HL-60/S4 (cell line): Measurements from ENCODE around the gene SMAP1.

Experiments used
- in situ Hi-C: fragments of 300-500 bp; cut with MboI; formaldehyde crosslinking; loops from 2 replicates; pipeline ENCODE4 v1.14.3; 2022; ENCODE audit warnings: low sequenced_read_pairs

SMAP1 gene

GRCh38 chr6:70667711-70668498 lies at the start of gene SMAP1:
TSS of gene SMAP1 (plus strand) at chr6:70667883. CDS start at chr6:70668024, 141 bp downstream.
- in situ Hi-C loops = no loop called here

GRCh38 chr6:70620746-70621145 lies 46.9 kb upstream of the SMAP1 start:
- in situ Hi-C loops = no loop called here

- in situ Hi-C loops = no loop called here
Observed at GRCh38 chr6:70622461-70622860, 45.2 kb upstream of the SMAP1 start.

GRCh38 chr6:70625436-70625835 lies 42.2 kb upstream of the SMAP1 start:
- in situ Hi-C loops = no loop called here

GRCh38 chr6:70627500-70628254 lies 40.0 kb upstream of the SMAP1 start:
- in situ Hi-C loops = no loop called here

GRCh38 chr6:70629929-70630328 lies 37.8 kb upstream of the SMAP1 start:
- in situ Hi-C loops = no loop called here

GRCh38 chr6:70633870-70634269 lies 33.8 kb upstream of the SMAP1 start:
- in situ Hi-C loops = no loop called here

- in situ Hi-C loops = no loop called here
Observed at GRCh38 chr6:70636596-70636995, 31.1 kb upstream of the SMAP1 start.

GRCh38 chr6:70638468-70638867 lies 29.2 kb upstream of the SMAP1 start:
- in situ Hi-C loops = no loop called here

- in situ Hi-C loops = no loop called here
Observed at GRCh38 chr6:70651326-70651905, 16.3 kb upstream of the SMAP1 start.

GRCh38 chr6:70652216-70652615 lies 15.5 kb upstream of the SMAP1 start:
- in situ Hi-C loops = no loop called here

- in situ Hi-C loops = no loop called here
Observed at GRCh38 chr6:70657706-70658105, 10.0 kb upstream of the SMAP1 start.

- in situ Hi-C loops = no loop called here
Observed at GRCh38 chr6:70663881-70664466, 3.7 kb upstream of the SMAP1 start.

- in situ Hi-C loops = no loop called here
Observed at GRCh38 chr6:70666706-70667105, 977 bp upstream of the SMAP1 start.

GRCh38 chr6:70667256-70667710 lies 400 bp upstream of the SMAP1 start:
- in situ Hi-C loops = no loop called here

GRCh38 chr6:70668499-70668812 lies 773 bp downstream of the SMAP1 start:
- in situ Hi-C loops = no loop called here

- in situ Hi-C loops = no loop called here
Observed at GRCh38 chr6:70669133-70669532, 1.4 kb downstream of the SMAP1 start.

GRCh38 chr6:70672549-70672948 lies 4.9 kb downstream of the SMAP1 start:
- in situ Hi-C loops = no loop called here

GRCh38 chr6:70673054-70673453 lies 5.4 kb downstream of the SMAP1 start:
- in situ Hi-C loops = no loop called here

GRCh38 chr6:70673601-70674000 lies 5.9 kb downstream of the SMAP1 start:
- in situ Hi-C loops = no loop called here

- in situ Hi-C loops = no loop called here
Observed at GRCh38 chr6:70675822-70676221, 8.1 kb downstream of the SMAP1 start.

GRCh38 chr6:70676821-70677220 lies 9.1 kb downstream of the SMAP1 start:
- in situ Hi-C loops = no loop called here
